HepG2 (cell line): ENCODE measurements around the gene C2orf92. TPM values are rescaled to one million over a fixed set of nuclear protein-coding genes. Genes with fewer than 3 reads are reported as not detected.

ENCODE experiments used
- ATAC-seq: fragments of 200-7000 bp; cut with Tn5 transposase; 3 replicates; pipeline ENCODE4 v1.9.1; 2020; ENCODE audit warnings: mild to moderate bottlenecking, moderate library complexity
- BruUV-seq: library from RNA; stranded (reverse); fragments of 400-500 nt; replicated peaks from 2 replicates; lab custom pipeline; 2021; lab: Mats Ljungman, UMichigan
- CTCF ChIA-PET: fragments of 300-600 bp; formaldehyde crosslinking; extraction: SDS; loops from one replicate; lab custom pipeline; 2021; ENCODE audit warnings: low total read pairs, inconsistent platforms, low intra/inter-chr PET ratio; lab: Yijun Ruan, JAX
- POLR2A ChIA-PET: fragments of 350-600 bp; sonication (Branson Sonifier 250); formaldehyde crosslinking; loops from one replicate; lab custom pipeline; 2020; ENCODE audit warnings: antibody characterized with exemption, inconsistent platforms; lab: Yijun Ruan, JAX
- DNase-seq: peaks from one replicate; pipeline ENCODE4 v3.0.0-alpha.2; 2015; ENCODE audit warnings: low spot score
- FAIRE-seq: peaks from 3 replicates; lab custom pipeline; 2011; peaks lifted over from hg19 to GRCh38; lab: Jason Lieb, UNC
- H2AFZ ChIP-seq: one replicate; pipeline ENCODE4 v1.6.1; 2011; ENCODE audit warnings: low read length, inconsistent platforms
- H3K27ac ChIP-seq: fragments of 300-600 bp; 3 replicates; pipeline ENCODE4 v1.8.0; 2011; ENCODE audit warnings: mixed run types, mild to moderate bottlenecking, mixed read lengths, low read length, inconsistent platforms; ENCODE audit not compliant: insufficient read depth; ENCODE audit errors: extremely low read length
- H3K27me3 ChIP-seq, 2 experiments: fragments of 200-600 bp in 1 of 2; 2 replicates in 1 of 2; 3 replicates in 1 of 2; pipeline versions ENCODE4 v1.6.0 to v1.8.0; 2011; ENCODE audit warnings: low read length in 2 of 2, mild to moderate bottlenecking in 2 of 2, moderate library complexity in 2 of 2, inconsistent platforms in 1 of 2; ENCODE audit not compliant: insufficient read depth in 2 of 2, control insufficient read depth in 1 of 2
- H3K36me3 ChIP-seq, 2 experiments: fragments of 200-600 bp in 1 of 2; replicated peaks in 1 of 2; 2 replicates in 1 of 2; 3 replicates in 1 of 2; pipeline versions ENCODE4 v1.5.1 to v1.8.0; 2011; ENCODE audit warnings: low read length in 2 of 2, inconsistent platforms in 1 of 2; ENCODE audit not compliant: insufficient read depth in 2 of 2, control insufficient read depth in 1 of 2
- H3K4me1 ChIP-seq: 2 replicates; pipeline ENCODE4 v1.5.1; 2012; ENCODE audit warnings: low read length, inconsistent platforms; ENCODE audit not compliant: insufficient read depth
- H3K4me2 ChIP-seq: 2 replicates; pipeline ENCODE4 v1.6.0; 2011; ENCODE audit warnings: low read depth, low read length, inconsistent platforms
- H3K4me3 ChIP-seq, 3 experiments: fragments of 200-600 bp in 1 of 3; sonication (generic), shearing (Covaris generic) in 1 of 3; replicated peaks in 1 of 3; 2 replicates each; pipeline ENCODE4 v1.5.1; 2011 to 2016; ENCODE audit warnings: low read length in 3 of 3, inconsistent platforms in 2 of 3, low read depth in 2 of 3, mild to moderate bottlenecking in 2 of 3, control low read depth in 1 of 3, mixed read lengths in 1 of 3; ENCODE audit not compliant: insufficient read depth in 1 of 3
- H3K79me2 ChIP-seq: one replicate; pipeline ENCODE4 v1.6.1; 2011; ENCODE audit warnings: low read length, inconsistent platforms; ENCODE audit not compliant: insufficient read depth
- H3K9ac ChIP-seq: 2 replicates; pipeline ENCODE4 v1.6.0; 2011; ENCODE audit warnings: mild to moderate bottlenecking, low read depth, low read length, inconsistent platforms; ENCODE audit not compliant: insufficient read depth
- H3K9me3 ChIP-seq: 2 replicates; pipeline ENCODE4 v1.5.1; 2012; ENCODE audit warnings: mild to moderate bottlenecking, low read length
- H4K20me1 ChIP-seq: 2 replicates; pipeline ENCODE4 v1.6.0; 2011; ENCODE audit warnings: inconsistent platforms, mild to moderate bottlenecking, low read length, moderate library complexity; ENCODE audit not compliant: insufficient read depth
- MAZ ChIP-seq, 2 experiments: sonication (generic) in 1 of 2; formaldehyde crosslinking in 1 of 2; IDR thresholded peaks; 2 replicates each; pipeline versions ENCODE4 v1.5.0 to v1.6.1; 2012 to 2020; ENCODE audit warnings: low read depth in 2 of 2, mild to moderate bottlenecking in 2 of 2, borderline replicate concordance in 1 of 2, improper control_type of control experiment in 1 of 2, low read length in 1 of 2, missing genetic modification reagents in 1 of 2, moderate library complexity in 1 of 2
- YY1 ChIP-seq: IDR thresholded peaks from 2 replicates; pipeline ENCODE4 v1.6.1; 2011; ENCODE audit warnings: low read length, low read depth, moderate library complexity, mild to moderate bottlenecking; ENCODE audit not compliant: insufficient read depth, insufficient replicate concordance
- ZNF331 ChIP-seq: sonication (generic); formaldehyde crosslinking; IDR thresholded peaks from 2 replicates; pipeline ENCODE4 v1.4.0; 2020; ENCODE audit warnings: missing genetic modification reagents
- WGBS: methylation state at CpG from one replicate; pipeline ENCODE4 v1.1.6; 2017; ENCODE audit warnings: low lambda C conversion rate; 5-methylcytosine and 5-hydroxymethylcytosine counted together
- in situ Hi-C: cut with HindIII; loops from 2 replicates; pipeline ENCODE4 v1.10.0; 2017; ENCODE audit warnings: low pct_unique_long_range_greater_than_20kb; ENCODE audit not compliant: extremely low pct_ligation_motif_present
- intact Hi-C: fragments of 100-400 bp; cut with micrococcal nuclease; formaldehyde crosslinking; loops from one replicate; pipeline ENCODE4 v1.10.0; 2022; ENCODE audit not compliant: unreplicated experiment
- polyA plus RNA-seq, 8 experiments: library from polyadenylated mRNA; depleted of rRNA in 3 of 8; stranded (reverse) in 7 of 8; unstranded in 1 of 8; fragments of >200 nt; fragmentation: Illumina TruSeq in 4 of 8; extraction: Trizol in 4 of 8; gene quantifications; 2 replicates each; pipeline versions ENCODE4 v1.2.1 to v1.2.3, GENCODE V29; 2011 to 2016; ENCODE audit warnings: low read depth in 4 of 8, missing spikeins in 1 of 8, mixed read lengths in 1 of 8; ENCODE audit not compliant: insufficient read depth in 1 of 8
- total RNA-seq, 5 experiments: library from RNA; depleted of rRNA; stranded (reverse); fragments of >200 nt; fragmentation: Illumina TruSeq; extraction: Trizol; gene quantifications; 2 replicates each; pipeline ENCODE4 v1.2.3, GENCODE V29; 2016; ENCODE audit warnings: low read depth in 1 of 5

C2orf92 gene
- total and polyA plus RNA-seq, 2 of the 13 experiments (the other 11 are each of a cell fraction or from before 2014, with no cell fraction given) = 4.9 to 5.0 TPM

DNA sequence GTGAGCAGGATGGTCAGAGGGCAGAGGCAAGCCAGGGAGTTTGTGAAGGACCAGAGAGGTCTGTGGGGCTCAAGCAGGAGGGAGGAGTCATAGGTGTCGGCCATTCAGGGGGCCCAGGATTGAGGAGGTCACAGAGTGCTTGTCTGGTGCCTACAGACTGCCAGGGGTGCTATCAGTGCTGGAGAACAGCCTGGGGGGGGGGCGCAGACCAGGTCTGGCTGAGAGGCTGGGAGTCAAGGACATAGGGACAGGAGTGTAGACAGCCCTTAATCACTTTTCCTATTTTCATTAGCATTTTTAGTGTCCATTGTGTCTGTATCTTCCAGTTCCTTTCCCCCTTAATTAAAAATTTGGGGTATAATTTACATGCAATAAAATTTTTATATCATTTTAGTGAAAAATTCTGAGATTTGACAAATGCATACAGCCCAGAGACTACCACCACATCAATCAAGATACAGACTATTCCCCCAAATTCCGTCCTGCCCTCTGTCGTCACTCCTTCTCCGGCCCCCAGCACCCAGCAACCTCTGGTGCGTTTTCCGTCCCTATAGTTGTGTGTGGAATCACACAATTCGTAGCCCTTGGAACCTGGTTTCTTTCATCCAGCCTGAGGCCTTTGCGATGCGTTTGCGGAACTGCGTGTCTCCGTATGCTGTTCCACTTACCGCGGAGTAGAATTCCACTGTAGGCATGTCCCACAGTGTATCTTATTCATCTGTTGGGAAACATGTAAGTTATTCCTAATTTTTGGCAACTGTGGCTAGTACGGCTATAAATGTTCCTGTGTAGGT is 50.0 kb downstream of the C2orf92 start:
- ATAC-seq (no peak), FAIRE-seq (no peak), DNase-seq (no peak)

DNA sequence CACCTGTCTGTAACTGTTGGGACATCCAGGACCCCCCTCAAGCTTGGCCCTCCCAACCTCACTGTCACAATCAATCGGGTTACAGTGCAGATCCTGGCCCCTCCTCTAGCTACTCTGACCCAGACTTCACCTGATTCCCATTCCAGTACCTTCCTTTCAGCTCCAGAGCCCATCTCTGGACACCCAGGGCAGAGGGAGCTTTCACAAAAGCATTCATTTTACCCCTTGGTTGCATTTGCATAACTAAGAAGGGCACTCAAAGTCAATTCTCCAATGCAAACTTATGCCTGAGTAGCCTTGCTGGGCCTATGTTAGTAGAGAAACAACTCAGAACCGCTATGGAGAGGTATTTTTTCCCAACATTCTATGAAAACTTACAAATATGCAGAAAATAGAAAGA is 51.2 kb downstream of the C2orf92 start:
- DNase-seq (no peak), ATAC-seq (no peak), FAIRE-seq (no peak)
- Histone ChIP-seq H3K4me3 (no peak overlapping the region), H3K79me2 (no peaks in the 10 kb centered on the region), H4K20me1 (no peaks in the 10 kb centered on the region), H2AFZ (no peak overlapping the region), H3K36me3 (no peaks in the 10 kb centered on the region), H3K9me3 (no peaks in the 10 kb centered on the region), H3K27me3 (no peaks in the 10 kb centered on the region; a peak in 2 of 5 replicates), H3K27ac (no peak overlapping the region), H3K4me1 (no peaks in the 10 kb centered on the region), H3K4me2 (no peak overlapping the region), H3K9ac (no peak overlapping the region)
- 19% methylated on average over 2 of the region's 2 CpGs for WGBS
- CTCF ChIA-PET = no interaction called here
- POLR2A ChIA-PET = no interaction called here
- intact Hi-C loops = no loop called here
- in situ Hi-C loops = no loop called here
- BruUV-seq = no TSS peak
- no peak for TF ChIP-seq MAZ (IDR thresholded peaks at IDR 0.05; ENCODE audit: borderline replicate concordance, low read depth, low read length)
- no peak for TF ChIP-seq MAZ (CRISPR knock-in tag; IDR thresholded peaks at IDR 0.05; ENCODE audit: low read depth)

More for the DNA sequence above, 50.0 kb downstream of the C2orf92 start:
- Histone ChIP-seq H3K9me3 (no peaks in the 10 kb centered on the region), H3K79me2 (no peaks in the 10 kb centered on the region), H2AFZ (no peak overlapping the region), H3K27ac (no peak overlapping the region), H3K9ac (no peak overlapping the region), H3K36me3 (no peaks in the 10 kb centered on the region), H3K27me3 (peaks cover 0 to 8% of the 10 kb centered on the region in 2 experiments; a peak in 2 of 5 replicates), H3K4me2 (no peak overlapping the region), H4K20me1 (no peaks in the 10 kb centered on the region), H3K4me3 (no peak overlapping the region), H3K4me1 (no peaks in the 10 kb centered on the region)
- in situ Hi-C loops (no loop called here), intact Hi-C loops (loop anchor here (10.0 kb wide), 1 partner anchor 545 kb away; no protein-coding TSS in a partner anchor)
- ChIA-PET POLR2A (no interaction called here), CTCF (no interaction called here)
- TF ChIP-seq ZNF331 (no peak), YY1 (no peak)
- 66% methylated on average over 16 of the region's 16 CpGs for WGBS
- no TSS peak for BruUV-seq
